ENCODE data around the gene LRPPRC. TPM values are rescaled to one million over a fixed set of nuclear protein-coding genes. Genes with fewer than 3 reads are reported as not detected.

Gene LRPPRC
- total RNA-seq, 1 experiment from 2014 or later: 253 TPM

- H3K27ac Mint-ChIP-seq: no peak overlapping the region
- H3K27me3 Mint-ChIP-seq (ENCODE audit: low read depth): no peaks in the 10 kb centered on the region; the same call in 1 of the 2 replicates
- no peak for DNase-seq (ENCODE audit: low spot score)
- H3K4me3 Mint-ChIP-seq: no peak overlapping the region
- H3K9me3 Mint-ChIP-seq: no peaks in the 10 kb centered on the region
- peaks cover 15% of the 10 kb centered on the region for H3K4me1 Mint-ChIP-seq
- ChIA-PET CTCF (interaction anchor here (0.7 to 1.1 kb wide), 3 partner anchors 173 to 533 kb away, joined by 3 read pairs; no protein-coding TSS in a partner anchor), POLR2A (interaction anchor here (0.6 kb wide), 1 partner anchor 9 kb away, joined by 5 read pairs; no protein-coding TSS in a partner anchor)
- ATAC-seq: peak; percentile 69
- no peak for TF ChIP-seq SMAD3 (CRISPR knock-in tag; IDR thresholded peaks at IDR 0.05; ENCODE audit: borderline replicate concordance)
- no peak for TF ChIP-seq SOX15 (CRISPR knock-in tag; IDR thresholded peaks at IDR 0.05)
- no peak for TF ChIP-seq RELA (CRISPR knock-in tag; IDR thresholded peaks at IDR 0.05; ENCODE audit: borderline replicate concordance)
- TF ChIP-seq ZNF121 (CRISPR knock-in tag; IDR thresholded peaks at IDR 0.05): no peak
- no peak for TF ChIP-seq JAZF1 (CRISPR knock-in tag; IDR thresholded peaks at IDR 0.05)
- no peak for TF ChIP-seq STAT6 (CRISPR knock-in tag; conservative IDR thresholded peaks at IDR 0.05; ENCODE audit: low read depth)
- no peak for TF ChIP-seq SP1 (CRISPR knock-in tag; conservative IDR thresholded peaks at IDR 0.05)
- no peak for TF ChIP-seq RORB (CRISPR knock-in tag; IDR thresholded peaks at IDR 0.05)
- TF ChIP-seq E2F1 (CRISPR knock-in tag; IDR thresholded peaks at IDR 0.05): no peak
- no peak for TF ChIP-seq CDX4 (CRISPR knock-in tag; IDR thresholded peaks at IDR 0.05; ENCODE audit: borderline replicate concordance)
- TF ChIP-seq ATF2 (CRISPR knock-in tag; IDR thresholded peaks at IDR 0.05; ENCODE audit: borderline replicate concordance, low read depth): no peak
- TF ChIP-seq ZNF396 (CRISPR knock-in tag; IDR thresholded peaks at IDR 0.05; ENCODE audit: borderline replicate concordance): no peak
- TF ChIP-seq ELF4 (CRISPR knock-in tag; IDR thresholded peaks at IDR 0.05; ENCODE audit: low read depth): no peak
- no peak for TF ChIP-seq NR2C2 (CRISPR knock-in tag; IDR thresholded peaks at IDR 0.05)
- TF ChIP-seq ETV6 (CRISPR knock-in tag; IDR thresholded peaks at IDR 0.05): no peak
- TF ChIP-seq USF1 (CRISPR knock-in tag; IDR thresholded peaks at IDR 0.05): no peak
- TF ChIP-seq ZNF512 (CRISPR knock-in tag; IDR thresholded peaks at IDR 0.05; ENCODE audit: borderline replicate concordance): no peak
- H3K36me3 Mint-ChIP-seq: no peaks in the 10 kb centered on the region
These were observed 13.4 kb upstream of the LRPPRC start for GRCh38 chr2:44009136-44009735.

- Mint-ChIP-seq H3K36me3 (no peaks in the 10 kb centered on the region), H3K4me1 (peaks cover 13% of the 10 kb centered on the region), H3K9me3 (no peaks in the 10 kb centered on the region), H3K27ac (no peak overlapping the region), H3K4me3 (no peak overlapping the region), H3K27me3 (ENCODE audit: low read depth) (no peaks in the 10 kb centered on the region)
- ATAC-seq (no peak), DNase-seq (ENCODE audit: low spot score) (no peak)
- ChIA-PET CTCF (no interaction called here), POLR2A (interaction anchor here (0.9 kb wide), 1 partner anchor 13 kb away, joined by 3 read pairs; no protein-coding TSS in a partner anchor)
- no peak for TF ChIP-seq CREM (CRISPR knock-in tag; IDR thresholded peaks at IDR 0.05)
- no peak for TF ChIP-seq ZNF263 (CRISPR knock-in tag; IDR thresholded peaks at IDR 0.05; ENCODE audit: low read depth)
- TF ChIP-seq FOXJ3 (CRISPR knock-in tag; IDR thresholded peaks at IDR 0.05; ENCODE audit: borderline replicate concordance): no peak
- no peak for TF ChIP-seq ATF2 (CRISPR knock-in tag; IDR thresholded peaks at IDR 0.05; ENCODE audit: borderline replicate concordance, low read depth)
- TF ChIP-seq ATF3 (CRISPR knock-in tag; conservative IDR thresholded peaks at IDR 0.05): no peak
- no peak for TF ChIP-seq EMX1 (CRISPR knock-in tag; IDR thresholded peaks at IDR 0.05)
- no peak for TF ChIP-seq PREB (CRISPR knock-in tag; IDR thresholded peaks at IDR 0.05; ENCODE audit: borderline replicate concordance)
- TF ChIP-seq SMAD3 (CRISPR knock-in tag; IDR thresholded peaks at IDR 0.05; ENCODE audit: borderline replicate concordance): no peak
These were observed 10.1 kb upstream of the LRPPRC start for GRCh38 chr2:44005846-44006245.
